K562 (cell line): ENCODE results near the gene CCDC117. TPM values are rescaled to one million over a fixed set of nuclear protein-coding genes. Genes with fewer than 3 reads are reported as not detected.
A peak's percentile ranks its signal among the peaks of the same experiment; 100 is the strongest.

Experiments
- ARID1B ChIP-seq: fragments of 450-650 bp; IDR thresholded peaks from 2 replicates; pipeline ENCODE4 v1.6.1; 2016; ENCODE audit warnings: antibody characterized with exemption, mild to moderate bottlenecking, inconsistent platforms
- CCAR2 ChIP-seq: fragments of 200-400 bp; formaldehyde crosslinking; IDR thresholded peaks from 2 replicates; pipeline ENCODE4 v1.6.1; 2017; ENCODE audit warnings: mild to moderate bottlenecking, low read depth, low read length
- JUNB ChIP-seq: fragments of 450-650 bp; formaldehyde crosslinking; conservative IDR thresholded peaks from 2 replicates; pipeline ENCODE4 v1.4.0; 2020; ENCODE audit warnings: mild to moderate bottlenecking
- POLR2AphosphoS5 ChIP-seq: IDR thresholded peaks from 2 replicates; pipeline ENCODE4 v1.6.1; 2011; ENCODE audit warnings: mild to moderate bottlenecking, low read depth, low read length, moderate library complexity; ENCODE audit not compliant: control insufficient read depth, insufficient read depth
- ZBTB40 ChIP-seq, 2 experiments: fragments of 450-650 bp in 1 of 2; sonication (generic) in 1 of 2; formaldehyde crosslinking in 1 of 2; IDR thresholded peaks; 2 replicates each; pipeline versions ENCODE4 v1.7.1 to v1.9.0; 2016 to 2022; ENCODE audit warnings: inconsistent platforms in 1 of 2, mild to moderate bottlenecking in 1 of 2, missing genetic modification reagents in 1 of 2
- polyA plus RNA-seq, 8 experiments: library from polyadenylated mRNA; depleted of rRNA in 4 of 8; stranded (reverse) in 5 of 8; unstranded in 3 of 8; fragments of >200 nt; fragmentation: Nextera tagmentation in 2 of 8; fragmentation: Illumina TruSeq in 1 of 8; extraction: Ambion mirVana in 2 of 8; extraction: Trizol in 1 of 8; gene quantifications; 2 replicates each; pipeline versions ENCODE4 v1.2.1 to v1.2.3, GENCODE V29; 2011 to 2014; ENCODE audit warnings: inconsistent platforms in 1 of 8, missing spikeins in 1 of 8
- total RNA-seq, 7 experiments: library from RNA; depleted of rRNA in 6 of 7; stranded (reverse); fragments of >200 nt in 6 of 7; fragmentation: Illumina TruSeq in 2 of 7; extraction: Trizol in 2 of 7; gene quantifications; 2 replicates each; pipeline versions ENCODE4 v1.2.1 to v1.2.3, GENCODE V29; 2011 to 2021; ENCODE audit warnings: low replicate concordance in 1 of 7

CCDC117 gene
- total and polyA plus RNA-seq, 9 of the 15 experiments (the other 6 are each of a cell fraction or from before 2014, with no cell fraction given): 5.7 to 23.3 (median 15.8) TPM

GRCh38 chr22:28801845-28802594, 29.5 kb downstream of the CCDC117 start (continued):
- TF ChIP-seq ZBTB40 (IDR thresholded peaks at IDR 0.05) (no peak), ZBTB40 (CRISPR knock-in tag; IDR thresholded peaks at IDR 0.05) (no peak), JUNB (CRISPR knock-in tag) (no peak), ARID1B (peak; percentile 20; the same call in 1 of the 2 replicates), CCAR2 (no peak), POLR2AphosphoS5 (no peak)
